ENCODE data around the gene PPP1R3A. TPM values are rescaled to one million over a fixed set of nuclear protein-coding genes. Genes with fewer than 3 reads are reported as not detected.

Gene PPP1R3A
- total RNA-seq, 4 donors from 2014 or later = 0.14 TPM; not detected in 3

GRCh38 chr7:113912876-113913275 lies 5.9 kb downstream of the PPP1R3A start:
- Histone ChIP-seq H3K4me1 (no peaks in the 10 kb centered on the region), H3K36me3 (no peaks in the 10 kb centered on the region), H3K4me3 (no peak overlapping the region), H3K9me3 (no peaks in the 10 kb centered on the region), H3K27me3 (no peaks in the 10 kb centered on the region), H3K27ac (no peak overlapping the region)
- no peak for DNase-seq
- TF ChIP-seq POLR2A (IDR thresholded peaks at IDR 0.05) (no peak), CTCF (IDR thresholded peaks at IDR 0.05) (no peak)
- intact Hi-C loops (cut with DNase I; ENCODE audit: low total_unique reads) = no loop called here

- DNase-seq = no peak
- no peak for TF ChIP-seq CTCF (IDR thresholded peaks at IDR 0.05)
- TF ChIP-seq POLR2A (IDR thresholded peaks at IDR 0.05) = no peak
- H3K27ac ChIP-seq = no peak overlapping the region
- intact Hi-C loops (cut with DNase I; ENCODE audit: low total_unique reads) = no loop called here
- H3K4me3 ChIP-seq = no peak overlapping the region
- no peaks in the 10 kb centered on the region for H3K9me3 ChIP-seq
- no peaks in the 10 kb centered on the region for H3K36me3 ChIP-seq
- no peaks in the 10 kb centered on the region for H3K4me1 ChIP-seq
- no peaks in the 10 kb centered on the region for H3K27me3 ChIP-seq
These were observed 11.2 kb downstream of the PPP1R3A start for GRCh38 chr7:113907617-113908016.

GRCh38 chr7:113904521-113904920 lies 14.3 kb downstream of the PPP1R3A start:
- no peaks in the 10 kb centered on the region for H3K9me3 ChIP-seq
- no peak overlapping the region for H3K27ac ChIP-seq
- H3K4me3 ChIP-seq = no peak overlapping the region
- intact Hi-C loops (cut with DNase I; ENCODE audit: low total_unique reads) = no loop called here
- no peaks in the 10 kb centered on the region for H3K36me3 ChIP-seq
- H3K27me3 ChIP-seq = no peaks in the 10 kb centered on the region
- TF ChIP-seq POLR2A (IDR thresholded peaks at IDR 0.05) (no peak), CTCF (IDR thresholded peaks at IDR 0.05) (no peak)
- no peaks in the 10 kb centered on the region for H3K4me1 ChIP-seq
- no peak for DNase-seq

GRCh38 chr7:113892818-113893217 lies 26.0 kb downstream of the PPP1R3A start:
- no peak overlapping the region for H3K27ac ChIP-seq
- DNase-seq = no peak
- no peak overlapping the region for H3K4me3 ChIP-seq
- no peaks in the 10 kb centered on the region for H3K4me1 ChIP-seq
- intact Hi-C loops (cut with DNase I; ENCODE audit: low total_unique reads) = no loop called here
- H3K36me3 ChIP-seq = no peaks in the 10 kb centered on the region
- no peaks in the 10 kb centered on the region for H3K9me3 ChIP-seq
- TF ChIP-seq CTCF (IDR thresholded peaks at IDR 0.05) = no peak
- TF ChIP-seq POLR2A (IDR thresholded peaks at IDR 0.05) = no peak
- H3K27me3 ChIP-seq = no peaks in the 10 kb centered on the region

- no peaks in the 10 kb centered on the region for H3K4me1 ChIP-seq
- intact Hi-C loops (cut with DNase I; ENCODE audit: low total_unique reads) = no loop called here
- no peak for DNase-seq
- H3K27me3 ChIP-seq = no peaks in the 10 kb centered on the region
- no peak overlapping the region for H3K4me3 ChIP-seq
- no peaks in the 10 kb centered on the region for H3K36me3 ChIP-seq
- no peak overlapping the region for H3K27ac ChIP-seq
- TF ChIP-seq POLR2A (IDR thresholded peaks at IDR 0.05) = no peak
- no peak for TF ChIP-seq CTCF (IDR thresholded peaks at IDR 0.05)
- no peaks in the 10 kb centered on the region for H3K9me3 ChIP-seq
These were observed 27.0 kb downstream of the PPP1R3A start for GRCh38 chr7:113891828-113892227.
